ENCODE measurements around the gene PPP2CA. TPM values are rescaled to one million over a fixed set of nuclear protein-coding genes. Genes with fewer than 3 reads are reported as not detected.

PPP2CA gene
- total and polyA plus RNA-seq, 2 of the 13 experiments (the other 11 are each of a cell fraction or from before 2014, with no cell fraction given): 82.4 to 171 TPM

GRCh38 chr5:134145779-134146581 lies 79.9 kb downstream of the PPP2CA start (continued):
- TF ChIP-seq HBP1 (CRISPR knock-in tag; IDR thresholded peaks at IDR 0.05; ENCODE audit: low read depth) (no peak), BRD4 (CRISPR knock-in tag; IDR thresholded peaks at IDR 0.05) (no peak), THYN1 (CRISPR knock-in tag; IDR thresholded peaks at IDR 0.05; ENCODE audit: borderline replicate concordance, low read depth) (no peak), ZNF564 (CRISPR knock-in tag; IDR thresholded peaks at IDR 0.05) (no peak), ZNF124 (CRISPR knock-in tag; IDR thresholded peaks at IDR 0.05) (no peak), HMGXB4 (CRISPR knock-in tag; IDR thresholded peaks at IDR 0.05; ENCODE audit: borderline replicate concordance in 1 of 2, low read depth in 1 of 2) (no peak), ZNF841 (CRISPR knock-in tag; IDR thresholded peaks at IDR 0.05; ENCODE audit: borderline replicate concordance) (no peak), ZNF687 (CRISPR knock-in tag; IDR thresholded peaks at IDR 0.05) (peak; percentile 24; the same call in 1 of the 2 replicates), ZNF616 (CRISPR knock-in tag; IDR thresholded peaks at IDR 0.05; ENCODE audit: low read depth) (no peak), XRCC5 (optimal IDR thresholded peaks at IDR 0.05; ENCODE audit: low read length) (peak; percentile 71), SMC3 (IDR thresholded peaks at IDR 0.05; ENCODE audit: low read length) (peak; percentile 94)
- TF ChIP-seq, protein P1, sequence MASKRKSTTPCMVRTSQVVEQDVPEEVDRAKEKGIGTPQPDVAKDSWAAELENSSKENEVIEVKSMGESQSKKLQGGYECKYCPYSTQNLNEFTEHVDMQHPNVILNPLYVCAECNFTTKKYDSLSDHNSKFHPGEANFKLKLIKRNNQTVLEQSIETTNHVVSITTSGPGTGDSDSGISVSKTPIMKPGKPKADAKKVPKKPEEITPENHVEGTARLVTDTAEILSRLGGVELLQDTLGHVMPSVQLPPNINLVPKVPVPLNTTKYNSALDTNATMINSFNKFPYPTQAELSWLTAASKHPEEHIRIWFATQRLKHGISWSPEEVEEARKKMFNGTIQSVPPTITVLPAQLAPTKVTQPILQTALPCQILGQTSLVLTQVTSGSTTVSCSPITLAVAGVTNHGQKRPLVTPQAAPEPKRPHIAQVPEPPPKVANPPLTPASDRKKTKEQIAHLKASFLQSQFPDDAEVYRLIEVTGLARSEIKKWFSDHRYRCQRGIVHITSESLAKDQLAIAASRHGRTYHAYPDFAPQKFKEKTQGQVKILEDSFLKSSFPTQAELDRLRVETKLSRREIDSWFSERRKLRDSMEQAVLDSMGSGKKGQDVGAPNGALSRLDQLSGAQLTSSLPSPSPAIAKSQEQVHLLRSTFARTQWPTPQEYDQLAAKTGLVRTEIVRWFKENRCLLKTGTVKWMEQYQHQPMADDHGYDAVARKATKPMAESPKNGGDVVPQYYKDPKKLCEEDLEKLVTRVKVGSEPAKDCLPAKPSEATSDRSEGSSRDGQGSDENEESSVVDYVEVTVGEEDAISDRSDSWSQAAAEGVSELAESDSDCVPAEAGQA (IDR thresholded peaks at IDR 0.05; ENCODE audit: low read depth): no peak
- TF ChIP-seq, protein P1 (CRISPR knock-in tag; IDR thresholded peaks at IDR 0.05; ENCODE audit: borderline replicate concordance): no peak

Data from HepG2 (cell line).